Measurements from ENCODE around the gene FBXO9. TPM values are rescaled to one million over a fixed set of nuclear protein-coding genes. Genes with fewer than 3 reads are reported as not detected.
"Not testable (repeated sequence)": the region's sequence is repeated elsewhere in the genome, so short reads cannot be mapped to it uniquely, and the experiment has no call there.

Gene FBXO9
- total RNA-seq, 2 experiments from 2014 or later = 54.8 to 56.8 TPM

GRCh38 chr6:53052152-53052551 lies 13.1 kb upstream of the FBXO9 start:
- H3K9me3 Mint-ChIP-seq (ENCODE audit: insufficient read depth); H3K4me3 Mint-ChIP-seq; DNase-seq; CTCF ChIA-PET; H3K27me3 Mint-ChIP-seq (ENCODE audit: low read depth); H3K36me3 Mint-ChIP-seq (ENCODE audit: low read depth); POLR2A ChIA-PET; H3K27ac Mint-ChIP-seq; ATAC-seq: not testable (repeated sequence)
- H3K4me1 Mint-ChIP-seq (ENCODE audit: low read depth) = peaks cover 22% of the 10 kb centered on the region

DNA sequence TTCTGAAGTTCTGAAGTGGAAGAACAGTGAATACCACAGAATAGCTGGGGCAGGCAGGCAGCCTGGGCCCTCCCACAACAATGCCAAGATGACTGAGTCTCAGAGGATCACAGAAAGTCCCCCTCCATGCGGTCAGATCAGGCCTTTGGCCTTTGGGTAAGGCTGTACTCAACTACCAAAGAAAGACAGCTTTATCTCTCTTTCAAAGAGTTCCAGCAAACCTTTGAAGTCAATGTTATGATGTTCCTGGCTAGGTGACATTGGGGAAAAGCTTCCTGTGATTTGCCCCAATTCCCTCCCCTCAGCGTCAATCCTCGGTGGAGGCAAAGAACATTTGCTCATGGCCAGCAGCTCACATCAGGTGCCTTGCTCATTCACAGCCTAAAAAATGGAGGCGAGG lies 10.7 kb upstream of the FBXO9 start:
- DNase-seq (no peak), ATAC-seq (no peak)
- Mint-ChIP-seq H3K36me3 (ENCODE audit: low read depth) (peaks cover 2% of the 10 kb centered on the region), H3K27me3 (ENCODE audit: low read depth) (no peaks in the 10 kb centered on the region), H3K4me3 (no peak overlapping the region), H3K4me1 (ENCODE audit: low read depth) (peaks cover 19% of the 10 kb centered on the region), H3K9me3 (ENCODE audit: insufficient read depth) (no peaks in the 10 kb centered on the region), H3K27ac (no peak overlapping the region)
- CTCF ChIA-PET = no interaction called here
- POLR2A ChIA-PET = no interaction called here

DNA sequence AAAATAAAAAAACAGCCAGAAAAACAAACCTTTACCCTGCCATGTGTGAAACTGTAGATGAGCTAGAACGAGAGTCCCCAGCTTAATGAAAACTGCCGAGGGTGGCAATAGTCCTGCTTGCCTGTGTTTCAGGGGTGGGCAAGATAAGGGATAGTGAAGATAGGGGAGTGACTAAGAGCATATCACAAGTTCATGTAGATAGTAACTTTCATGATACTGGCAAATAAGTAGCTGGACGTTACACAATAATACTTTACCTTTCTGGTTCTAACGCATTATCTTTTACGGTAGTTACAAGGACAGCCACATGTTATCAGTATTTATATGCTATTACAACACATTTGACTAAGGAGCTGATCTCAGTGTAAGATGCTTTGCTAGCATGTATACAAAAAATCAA lies 9.3 kb upstream of the FBXO9 start:
- Mint-ChIP-seq H3K36me3 (ENCODE audit: low read depth) (peaks cover 2% of the 10 kb centered on the region), H3K27me3 (ENCODE audit: low read depth) (no peaks in the 10 kb centered on the region), H3K4me3 (no peak overlapping the region), H3K4me1 (ENCODE audit: low read depth) (peaks cover 29% of the 10 kb centered on the region), H3K27ac (no peak overlapping the region), H3K9me3 (ENCODE audit: insufficient read depth) (no peaks in the 10 kb centered on the region)
- ChIA-PET POLR2A (no interaction called here), CTCF (interaction anchor here (0.7 to 1.6 kb wide), 4 partner anchors 59 to 426 kb away, joined by 3 to 5 read pairs (median 3); partner anchors contain the start of gene GSTA4)
- DNase-seq (no peak), ATAC-seq (no peak)

DNA sequence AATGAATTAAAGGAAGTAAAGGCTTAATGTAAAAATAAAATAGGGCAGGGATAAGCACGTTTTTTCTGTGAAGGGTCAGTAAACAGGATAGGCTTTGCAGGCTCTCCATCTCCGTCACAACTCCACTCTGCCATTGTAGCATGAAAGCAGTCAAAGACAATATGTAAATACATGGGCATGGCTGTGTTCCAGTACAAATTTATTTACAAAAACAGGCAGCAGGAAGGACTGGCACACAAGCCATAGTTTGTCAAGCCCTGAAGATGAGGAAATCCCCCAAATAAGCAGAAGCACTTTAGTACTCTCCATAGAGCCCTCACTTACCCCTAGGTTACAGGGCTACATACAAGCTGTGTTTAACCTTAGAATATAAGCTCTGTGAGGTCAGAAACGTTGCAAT lies 8.9 kb upstream of the FBXO9 start:
- Mint-ChIP-seq H3K36me3 (ENCODE audit: low read depth) (peaks cover 2% of the 10 kb centered on the region), H3K27ac (no peak overlapping the region), H3K4me1 (ENCODE audit: low read depth) (peaks cover 30% of the 10 kb centered on the region), H3K9me3 (ENCODE audit: insufficient read depth) (no peaks in the 10 kb centered on the region), H3K27me3 (ENCODE audit: low read depth) (no peaks in the 10 kb centered on the region), H3K4me3 (no peak overlapping the region)
- ChIA-PET POLR2A (interaction anchor here (1.6 kb wide), 1 partner anchor 9 kb away, joined by 4 read pairs; no protein-coding TSS in a partner anchor), CTCF (interaction anchor here (0.7 to 1.6 kb wide), 5 partner anchors 60 to 426 kb away, joined by 3 to 5 read pairs (median 3); partner anchors contain the start of gene GSTA4)
- ATAC-seq (no peak), DNase-seq (no peak)

DNA sequence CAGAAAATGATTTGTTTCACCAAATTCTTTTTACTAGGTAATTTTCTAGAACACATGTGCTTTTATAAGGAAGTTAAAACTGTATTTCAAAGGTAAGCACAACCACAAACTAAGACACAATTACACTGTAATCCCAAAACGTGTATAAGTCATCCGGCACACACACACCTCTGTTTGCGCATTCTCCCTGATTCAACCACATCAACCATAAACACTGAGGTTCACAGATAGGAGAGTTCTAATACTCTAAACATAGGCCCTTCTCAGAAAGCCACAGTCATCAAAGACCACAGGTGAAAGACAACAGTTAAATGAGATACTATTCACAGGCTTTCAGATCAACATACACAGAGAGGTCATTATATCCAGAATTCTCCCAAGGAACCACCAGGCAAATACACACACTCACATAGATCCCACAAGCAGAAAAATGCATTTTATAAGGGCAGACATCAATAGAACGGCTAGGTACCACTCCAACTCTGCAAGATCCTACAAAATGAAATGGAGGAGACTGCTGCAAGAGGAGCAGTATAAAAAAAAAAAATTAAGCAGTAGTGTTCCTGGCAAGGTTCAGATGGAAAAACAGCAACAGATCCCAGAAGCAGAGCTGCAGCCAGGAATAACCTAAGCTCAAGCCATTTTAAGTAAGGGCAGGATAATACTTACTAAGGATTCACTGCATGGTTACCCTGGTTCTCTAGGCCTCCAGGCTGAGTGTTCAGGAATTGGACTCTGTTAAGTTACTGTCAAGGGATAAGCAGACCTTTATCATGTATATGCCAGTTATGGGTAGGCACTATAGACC lies 6.6 kb upstream of the FBXO9 start:
- H3K4me3 Mint-ChIP-seq = no peak overlapping the region
- no peak for ATAC-seq
- no peak for DNase-seq
- no peaks in the 10 kb centered on the region for H3K9me3 Mint-ChIP-seq (ENCODE audit: insufficient read depth)
- H3K4me1 Mint-ChIP-seq (ENCODE audit: low read depth) = peaks cover 44% of the 10 kb centered on the region
- CTCF ChIA-PET = no interaction called here
- no peaks in the 10 kb centered on the region for H3K27me3 Mint-ChIP-seq (ENCODE audit: low read depth)
- POLR2A ChIA-PET = interaction anchor here (0.6 kb wide), 1 partner anchor 9 kb away, joined by 4 read pairs; no protein-coding TSS in a partner anchor
- peak overlapping the region; percentile 13 for H3K27ac Mint-ChIP-seq
- no peaks in the 10 kb centered on the region for H3K36me3 Mint-ChIP-seq (ENCODE audit: low read depth)

DNA sequence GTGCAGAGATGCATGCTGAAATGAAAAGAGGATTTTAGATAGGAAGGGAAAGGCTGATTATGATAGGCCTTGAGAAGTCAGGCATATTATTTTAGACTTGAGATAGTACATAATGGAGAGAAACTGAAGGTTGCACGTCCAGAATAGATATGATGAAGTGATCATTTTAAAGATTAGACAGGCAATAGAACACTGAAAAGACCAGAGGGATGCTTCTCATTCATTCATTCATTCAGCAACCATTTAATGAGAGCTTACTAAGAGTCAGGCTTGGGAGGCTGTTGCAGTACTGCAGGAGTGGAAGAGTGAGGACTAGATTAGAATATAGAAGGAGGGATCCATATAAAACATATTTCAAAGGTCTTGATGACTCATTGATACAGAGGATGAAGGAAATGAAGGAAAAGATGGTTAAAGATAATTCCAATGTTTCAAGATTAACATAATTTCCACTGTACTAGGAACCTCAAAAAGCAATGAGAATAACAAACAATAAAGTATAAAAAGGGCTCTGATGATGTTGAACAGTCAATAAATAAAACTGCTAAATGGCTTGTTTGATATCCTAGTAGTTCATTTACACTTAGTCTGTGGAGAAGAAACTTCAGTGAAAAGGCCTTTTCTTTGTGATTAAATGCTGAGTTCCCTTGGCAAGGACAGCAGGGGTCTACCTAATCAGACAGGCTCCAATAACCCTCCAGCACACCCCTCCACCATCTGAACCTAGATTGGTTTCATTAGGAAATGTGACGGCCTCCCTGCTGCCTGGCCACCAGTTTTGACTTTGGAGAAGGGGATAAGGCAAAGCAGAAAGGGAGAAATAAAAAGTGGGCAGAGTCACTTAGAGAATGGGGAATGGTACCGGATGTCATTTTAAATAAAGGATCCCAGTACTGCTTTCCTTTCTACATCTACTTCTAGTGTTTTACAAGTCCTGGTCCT lies 5.3 kb upstream of the FBXO9 start:
- H3K36me3 Mint-ChIP-seq (ENCODE audit: low read depth) = no peaks in the 10 kb centered on the region
- H3K27me3 Mint-ChIP-seq (ENCODE audit: low read depth) = no peaks in the 10 kb centered on the region
- ChIA-PET CTCF (no interaction called here), POLR2A (no interaction called here)
- peaks cover 50% of the 10 kb centered on the region for H3K4me1 Mint-ChIP-seq (ENCODE audit: low read depth)
- peak overlapping the region; percentile 90 for H3K4me3 Mint-ChIP-seq
- no peaks in the 10 kb centered on the region for H3K9me3 Mint-ChIP-seq (ENCODE audit: insufficient read depth)
- ATAC-seq = no peak
- no peak for DNase-seq
- H3K27ac Mint-ChIP-seq = peak overlapping the region; percentile 10

GRCh38 chr6:53062169-53062539 lies 3.0 kb upstream of the FBXO9 start:
- H3K27me3 Mint-ChIP-seq (ENCODE audit: low read depth) = no peaks in the 10 kb centered on the region
- H3K4me3 Mint-ChIP-seq = peak overlapping the region; percentile 90
- no peaks in the 10 kb centered on the region for H3K36me3 Mint-ChIP-seq (ENCODE audit: low read depth)
- no peaks in the 10 kb centered on the region for H3K9me3 Mint-ChIP-seq (ENCODE audit: insufficient read depth)
- ATAC-seq (no peak), DNase-seq (no peak)
- ChIA-PET POLR2A (no interaction called here), CTCF (interaction anchor here (1.6 kb wide), 1 partner anchor 248 kb away, joined by 4 read pairs; no protein-coding TSS in a partner anchor)
- peaks cover 64% of the 10 kb centered on the region for H3K4me1 Mint-ChIP-seq (ENCODE audit: low read depth)
- H3K27ac Mint-ChIP-seq = peak overlapping the region; percentile 85

- H3K27ac Mint-ChIP-seq; H3K36me3 Mint-ChIP-seq (ENCODE audit: low read depth); H3K9me3 Mint-ChIP-seq (ENCODE audit: insufficient read depth); DNase-seq; CTCF ChIA-PET; H3K27me3 Mint-ChIP-seq (ENCODE audit: low read depth); ATAC-seq; POLR2A ChIA-PET: not testable (repeated sequence)
- Mint-ChIP-seq H3K4me1 (ENCODE audit: low read depth) (peaks cover 56% of the 10 kb centered on the region), H3K4me3 (peak overlapping the region; percentile 97)
Observed at GRCh38 chr6:53064255-53064654, 949 bp upstream of the FBXO9 start.

DNA sequence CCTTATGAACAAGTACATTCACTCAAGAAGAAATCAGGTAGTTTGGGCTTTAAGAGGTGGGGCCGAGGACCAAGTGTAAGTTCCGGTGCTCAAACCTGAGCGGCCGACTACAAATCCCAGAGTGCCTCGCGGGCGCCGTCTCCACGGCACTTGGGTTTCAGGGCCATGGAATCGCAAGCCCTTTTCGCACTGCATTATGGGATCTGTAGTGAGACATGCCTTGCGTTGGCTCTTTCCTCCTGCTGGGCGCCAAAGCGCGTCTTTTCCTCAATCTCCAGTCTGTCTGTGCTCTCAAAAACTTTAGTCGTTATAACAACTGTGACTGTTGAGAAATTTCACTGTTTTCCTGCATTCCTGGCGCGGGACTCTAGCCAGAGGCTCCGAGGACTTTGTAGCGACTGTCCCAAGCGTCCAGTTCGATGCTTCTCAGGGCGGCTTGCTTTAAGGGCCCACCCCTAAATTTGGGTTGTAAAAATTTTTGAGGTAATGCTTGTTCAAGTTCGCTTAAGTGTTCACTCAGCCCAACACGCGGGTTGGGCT lies 408 bp upstream of the FBXO9 start:
- Mint-ChIP-seq H3K27ac (peak overlapping the region; percentile 96), H3K36me3 (ENCODE audit: low read depth) (peaks cover 8% of the 10 kb centered on the region)
- POLR2A ChIA-PET = interaction anchor here (1.2 to 2.0 kb wide), 2 partner anchors 16 to 70 kb away, joined by 5 to 8 read pairs; partner anchors contain the start of gene GSTA4

DNA sequence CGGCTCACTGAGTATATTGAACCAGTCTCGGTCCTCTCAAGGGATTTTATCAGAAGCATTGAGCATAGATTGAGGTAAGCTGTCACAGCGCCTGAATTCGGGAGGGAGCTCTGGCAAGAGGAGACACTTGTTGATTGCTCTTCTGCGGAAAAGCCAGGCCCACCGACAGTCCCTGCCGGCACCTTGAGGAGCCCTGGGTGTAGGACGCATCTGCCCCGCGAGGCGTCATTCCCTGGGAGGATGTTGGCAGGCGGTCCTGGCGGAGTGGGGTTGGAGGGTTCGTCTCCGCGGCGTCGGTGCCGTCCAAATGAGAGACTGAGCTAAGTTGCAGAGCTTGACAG lies 843 bp downstream of the FBXO9 start:
- H3K27ac Mint-ChIP-seq = peak overlapping the region; percentile 73
- no peak for ATAC-seq

More for the DNA sequence above, 408 bp upstream of the FBXO9 start:
- DNase-seq (peak; percentile 98), ATAC-seq (peak; percentile 85)
- Mint-ChIP-seq H3K4me1 (ENCODE audit: low read depth) (peaks cover 50% of the 10 kb centered on the region), H3K27me3 (ENCODE audit: low read depth) (no peaks in the 10 kb centered on the region), H3K9me3 (ENCODE audit: insufficient read depth) (no peaks in the 10 kb centered on the region), H3K4me3 (peak overlapping the region; percentile 97)
- CTCF ChIA-PET = interaction anchor here (0.8 to 0.9 kb wide), 2 partner anchors 16 to 69 kb away, joined by 3 to 4 read pairs; partner anchors contain the start of gene GSTA4

More for the DNA sequence above, 843 bp downstream of the FBXO9 start:
- DNase-seq = peak; percentile 48
- Mint-ChIP-seq H3K27me3 (ENCODE audit: low read depth) (no peaks in the 10 kb centered on the region), H3K4me3 (peak overlapping the region; percentile 97), H3K4me1 (ENCODE audit: low read depth) (peaks cover 45% of the 10 kb centered on the region), H3K9me3 (ENCODE audit: insufficient read depth) (no peaks in the 10 kb centered on the region), H3K36me3 (ENCODE audit: low read depth) (peaks cover 8% of the 10 kb centered on the region)
- CTCF ChIA-PET = interaction anchor here (0.9 to 1.4 kb wide), 4 partner anchors 15 to 662 kb away, joined by 3 to 4 read pairs (median 4); partner anchors contain the start of gene GSTA4
- POLR2A ChIA-PET = interaction anchor here (1.2 to 2.0 kb wide), 3 partner anchors 17 to 283 kb away, joined by 5 to 8 read pairs (median 5); partner anchors contain the start of genes ELOVL5 and GSTA4

Data from activated CD8-positive, alpha-beta T cell treated with anti-CD3 and anti-CD28 coated beads, Interleukin-2, amount 10 ng/mL, durations not matched to agents 7 days and 5 days (primary cell).